Caco-2 (cell line): ENCODE results near the gene CCDC148. TPM values are rescaled to one million over a fixed set of nuclear protein-coding genes. Genes with fewer than 3 reads are reported as not detected.

ENCODE experiments used
- BruUV-seq: library from RNA; stranded (reverse); fragments of 400-500 nt; replicated peaks from 2 replicates; lab custom pipeline; 2021; lab: Mats Ljungman, UMichigan
- CTCF ChIA-PET: fragments of 300-600 bp; sonication (Branson Sonifier 250); formaldehyde crosslinking; loops from one replicate; lab custom pipeline; 2022; ENCODE audit warnings: antibody characterized with exemption; lab: Charles Lee
- POLR2A ChIA-PET: fragments of 300-600 bp; sonication (Branson Sonifier 250); formaldehyde crosslinking; loops from one replicate; lab custom pipeline; 2022; ENCODE audit warnings: antibody characterized with exemption; lab: Charles Lee
- DNase-seq, 2 experiments: peaks; one replicate each; pipeline versions ENCODE4 v3.0.0 to v3.0.0-alpha.2; 2020 to 2022
- H3K27me3 ChIP-seq: replicated peaks from 2 replicates; pipeline ENCODE4 v1.6.0; 2011; ENCODE audit warnings: low read length; ENCODE audit not compliant: control insufficient read depth, insufficient read depth
- H3K36me3 ChIP-seq: 2 replicates; pipeline ENCODE4 v1.5.1; 2011; ENCODE audit warnings: low read length; ENCODE audit not compliant: control insufficient read depth, insufficient read depth
- H3K4me1 ChIP-seq: fragments of 250-450 bp; sonication (Bioruptor Pico); 2 replicates; pipeline ENCODE4 v1.5.1; 2020; ENCODE audit warnings: mild to moderate bottlenecking
- H3K4me3 ChIP-seq: 2 replicates; pipeline ENCODE4 v1.5.1; 2011; ENCODE audit warnings: low read depth, mild to moderate bottlenecking, control low read depth, low read length
- H3K9me3 ChIP-seq: fragments of 250-450 bp; sonication (Bioruptor Pico); 2 replicates; pipeline ENCODE4 v1.5.1; 2020; ENCODE audit warnings: mild to moderate bottlenecking, moderate library complexity
- H3K27ac Mint-ChIP-seq: one replicate; pipeline ENCODE4 v1.8.0; 2022; ENCODE audit warnings: mixed read lengths; ENCODE audit not compliant: unreplicated experiment
- H3K27me3 Mint-ChIP-seq: one replicate; pipeline ENCODE4 v1.8.0; 2022; ENCODE audit warnings: mixed read lengths; ENCODE audit not compliant: insufficient read depth, unreplicated experiment
- H3K36me3 Mint-ChIP-seq: one replicate; pipeline ENCODE4 v1.8.0; 2022; ENCODE audit warnings: mild to moderate bottlenecking, mixed read lengths; ENCODE audit not compliant: insufficient read depth, unreplicated experiment
- H3K4me1 Mint-ChIP-seq: one replicate; pipeline ENCODE4 v1.8.0; 2022; ENCODE audit warnings: low read depth, mixed read lengths; ENCODE audit not compliant: unreplicated experiment
- H3K4me3 Mint-ChIP-seq: one replicate; pipeline ENCODE4 v1.8.0; 2022; ENCODE audit warnings: mild to moderate bottlenecking, moderate library complexity, mixed read lengths; ENCODE audit not compliant: unreplicated experiment
- H3K9me3 Mint-ChIP-seq: one replicate; pipeline ENCODE4 v1.8.0; 2022; ENCODE audit warnings: mixed read lengths; ENCODE audit not compliant: unreplicated experiment
- intact Hi-C: fragments of 100-400 bp; cut with micrococcal nuclease; formaldehyde crosslinking; loops from one replicate; pipeline ENCODE4 v1.10.0; 2022; ENCODE audit not compliant: unreplicated experiment
- total RNA-seq: library from RNA; stranded (reverse); gene quantifications from 2 replicates; pipeline ENCODE4 v1.2.3, GENCODE V29; 2022
- TF ChIP-seq, protein P1 (sequence below), 2 experiments: fragments of 200-600 bp in 1 of 2; IDR thresholded peaks; 1 replicate in 1 of 2; 2 replicates in 1 of 2; pipeline versions ENCODE4 v1.5.1 to v1.8.0; 2011 to 2022; ENCODE audit warnings: antibody characterized with exemption in 1 of 2, control low read depth in 1 of 2, inconsistent platforms in 1 of 2, low read depth in 1 of 2, low read length in 1 of 2, mild to moderate bottlenecking in 1 of 2, moderate library complexity in 1 of 2; ENCODE audit not compliant: insufficient read depth in 1 of 2, severe bottlenecking in 1 of 2, unreplicated experiment in 1 of 2

Gene CCDC148
- total RNA-seq, 1 experiment from 2014 or later: 6.3 TPM

GRCh38 chr2:158179660-158180059 lies 276.9 kb downstream of the CCDC148 start:
- DNase-seq: no peak
- TF ChIP-seq, protein P1, sequence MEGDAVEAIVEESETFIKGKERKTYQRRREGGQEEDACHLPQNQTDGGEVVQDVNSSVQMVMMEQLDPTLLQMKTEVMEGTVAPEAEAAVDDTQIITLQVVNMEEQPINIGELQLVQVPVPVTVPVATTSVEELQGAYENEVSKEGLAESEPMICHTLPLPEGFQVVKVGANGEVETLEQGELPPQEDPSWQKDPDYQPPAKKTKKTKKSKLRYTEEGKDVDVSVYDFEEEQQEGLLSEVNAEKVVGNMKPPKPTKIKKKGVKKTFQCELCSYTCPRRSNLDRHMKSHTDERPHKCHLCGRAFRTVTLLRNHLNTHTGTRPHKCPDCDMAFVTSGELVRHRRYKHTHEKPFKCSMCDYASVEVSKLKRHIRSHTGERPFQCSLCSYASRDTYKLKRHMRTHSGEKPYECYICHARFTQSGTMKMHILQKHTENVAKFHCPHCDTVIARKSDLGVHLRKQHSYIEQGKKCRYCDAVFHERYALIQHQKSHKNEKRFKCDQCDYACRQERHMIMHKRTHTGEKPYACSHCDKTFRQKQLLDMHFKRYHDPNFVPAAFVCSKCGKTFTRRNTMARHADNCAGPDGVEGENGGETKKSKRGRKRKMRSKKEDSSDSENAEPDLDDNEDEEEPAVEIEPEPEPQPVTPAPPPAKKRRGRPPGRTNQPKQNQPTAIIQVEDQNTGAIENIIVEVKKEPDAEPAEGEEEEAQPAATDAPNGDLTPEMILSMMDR (IDR thresholded peaks at IDR 0.05; ENCODE audit: insufficient read depth in 1 of 2, low read depth in 1 of 2, low read length in 1 of 2, severe bottlenecking in 1 of 2, unreplicated experiment in 1 of 2): peak; percentile 31 to 59
- BruUV-seq: no TSS peak
- no peaks in the 10 kb centered on the region for H3K36me3 ChIP-seq
- H3K4me1 ChIP-seq: peaks cover 19% of the 10 kb centered on the region
- H3K4me3 Mint-ChIP-seq: no peak overlapping the region
- H3K4me1 Mint-ChIP-seq: peaks cover 25% of the 10 kb centered on the region
- H3K27me3 ChIP-seq: no peaks in the 10 kb centered on the region
- no peaks in the 10 kb centered on the region for H3K9me3 Mint-ChIP-seq
- ChIA-PET CTCF (interaction anchor here (0.5 to 1.5 kb wide), 7 partner anchors 60 to 575 kb away, joined by 3 to 5 read pairs (median 3); partner anchors contain the start of gene CCDC148), POLR2A (no interaction called here)
- no peak overlapping the region for H3K4me3 ChIP-seq
- no peaks in the 10 kb centered on the region for H3K27me3 Mint-ChIP-seq
- H3K9me3 ChIP-seq: no peaks in the 10 kb centered on the region
- intact Hi-C loops: loop anchor here (2.0 to 10.0 kb wide), 3 partner anchors 135 to 435 kb away; no protein-coding TSS in a partner anchor
- H3K36me3 Mint-ChIP-seq: no peaks in the 10 kb centered on the region
- no peak overlapping the region for H3K27ac Mint-ChIP-seq

DNA sequence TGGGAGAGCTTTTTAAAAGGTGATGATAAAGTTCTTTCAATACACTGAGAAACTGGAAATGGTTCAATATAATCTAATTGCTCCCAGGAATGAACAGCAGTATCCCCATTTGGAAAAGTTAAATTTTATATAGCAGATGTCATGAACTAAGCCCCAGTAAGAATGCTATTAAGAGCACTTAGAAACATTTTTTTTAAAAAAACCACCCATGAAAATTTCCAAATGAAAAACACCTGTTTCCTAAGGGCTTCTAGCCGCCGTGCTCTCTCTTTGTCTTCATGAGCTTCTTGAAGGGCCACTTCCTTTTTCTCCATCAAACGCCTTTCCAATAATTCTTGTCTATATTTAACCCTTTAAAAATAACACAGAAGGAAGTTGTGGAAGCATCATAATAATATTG lies 277.9 kb downstream of the CCDC148 start:
- no peak overlapping the region for H3K4me3 ChIP-seq
- POLR2A ChIA-PET: no interaction called here
- CTCF ChIA-PET: no interaction called here
- peaks cover 25% of the 10 kb centered on the region for H3K4me1 Mint-ChIP-seq
- DNase-seq: no peak
- no peaks in the 10 kb centered on the region for H3K36me3 ChIP-seq
- BruUV-seq: no TSS peak
- H3K9me3 Mint-ChIP-seq: no peaks in the 10 kb centered on the region
- no peak overlapping the region for H3K4me3 Mint-ChIP-seq
- intact Hi-C loops: loop anchor here (2.0 kb wide), 1 partner anchor 280 kb away; no protein-coding TSS in a partner anchor
- TF ChIP-seq, protein P1 (IDR thresholded peaks at IDR 0.05; ENCODE audit: insufficient read depth in 1 of 2, low read depth in 1 of 2, low read length in 1 of 2, severe bottlenecking in 1 of 2, unreplicated experiment in 1 of 2): no peak
- no peaks in the 10 kb centered on the region for H3K27me3 ChIP-seq
- H3K9me3 ChIP-seq: no peaks in the 10 kb centered on the region
- H3K36me3 Mint-ChIP-seq: no peaks in the 10 kb centered on the region
- H3K27ac Mint-ChIP-seq: no peak overlapping the region
- H3K27me3 Mint-ChIP-seq: no peaks in the 10 kb centered on the region
- peaks cover 9% of the 10 kb centered on the region for H3K4me1 ChIP-seq

DNA sequence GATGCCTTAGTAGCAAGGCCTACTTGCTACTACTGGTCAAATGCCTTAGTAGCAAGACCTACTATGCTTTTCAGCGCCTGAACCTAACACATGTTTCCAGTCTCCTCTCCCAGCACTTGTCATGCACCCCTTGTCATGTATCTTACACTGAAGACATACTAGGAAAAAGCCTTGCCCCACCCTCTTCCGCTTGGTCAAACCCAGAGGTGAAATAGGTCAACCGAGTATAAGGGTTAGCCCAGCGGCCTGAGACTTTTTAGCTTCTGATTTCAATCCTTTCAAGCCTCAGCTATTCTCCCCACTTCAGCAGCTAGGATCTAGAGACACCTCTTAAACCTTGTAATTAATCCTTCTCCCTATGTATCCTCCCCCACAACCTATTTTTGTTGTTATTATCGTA lies 281.6 kb downstream of the CCDC148 start:
- no TSS peak for BruUV-seq
- Histone ChIP-seq H3K27me3 (no peaks in the 10 kb centered on the region), H3K4me1 (peaks cover 4% of the 10 kb centered on the region; the same call in 1 of the 2 replicates), H3K36me3 (no peaks in the 10 kb centered on the region), H3K4me3 (no peak overlapping the region), H3K9me3 (no peaks in the 10 kb centered on the region)
- Mint-ChIP-seq H3K27me3 (no peaks in the 10 kb centered on the region), H3K36me3 (no peaks in the 10 kb centered on the region), H3K27ac (no peak overlapping the region), H3K9me3 (no peaks in the 10 kb centered on the region), H3K4me1 (peaks cover 3% of the 10 kb centered on the region), H3K4me3 (no peak overlapping the region)
- CTCF ChIA-PET: interaction anchor here (0.6 to 3.4 kb wide), 2 partner anchors 141 to 210 kb away, joined by 5 to 11 read pairs; no protein-coding TSS in a partner anchor
- POLR2A ChIA-PET: no interaction called here
- DNase-seq: no peak
- intact Hi-C loops: no loop called here
- TF ChIP-seq, protein P1 (IDR thresholded peaks at IDR 0.05; ENCODE audit: insufficient read depth in 1 of 2, low read depth in 1 of 2, low read length in 1 of 2, severe bottlenecking in 1 of 2, unreplicated experiment in 1 of 2): no peak
